ENCODE results near the gene KCNIP4. TPM values are rescaled to one million over a fixed set of nuclear protein-coding genes. Genes with fewer than 3 reads are reported as not detected.
"Not testable (repeated sequence)": the region's sequence is repeated elsewhere in the genome, so short reads cannot be mapped to it uniquely, and the experiment has no call there.

The KCNIP4 gene
- total RNA-seq, 1 experiment from 2014 or later: not detected

DNA sequence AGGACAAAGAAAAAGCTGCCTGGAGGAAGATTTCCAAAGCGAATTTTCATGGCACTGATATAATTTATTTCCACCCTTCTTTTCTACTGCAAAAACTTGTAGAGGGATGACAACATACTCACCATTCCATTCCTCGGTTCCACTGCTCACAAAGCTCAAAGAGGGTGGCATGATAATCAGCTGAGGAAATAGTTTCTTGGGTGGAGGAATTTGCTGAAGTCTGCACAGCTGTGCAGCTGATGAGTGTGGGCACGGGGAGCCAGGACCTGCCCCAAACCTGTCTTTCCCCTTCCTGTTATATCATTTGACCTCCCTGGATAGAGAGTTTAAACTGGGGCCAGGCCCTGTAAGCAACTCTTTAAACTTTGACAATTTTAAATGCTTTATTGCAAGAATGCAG lies 1087.7 kb downstream of the KCNIP4 start:
- DNase-seq (ENCODE audit: low read depth): no peak
- in situ Hi-C loops (cut with HindIII; ENCODE audit: low pct_unique_long_range_greater_than_20kb, low sequenced_read_pairs): no loop called here

DNA sequence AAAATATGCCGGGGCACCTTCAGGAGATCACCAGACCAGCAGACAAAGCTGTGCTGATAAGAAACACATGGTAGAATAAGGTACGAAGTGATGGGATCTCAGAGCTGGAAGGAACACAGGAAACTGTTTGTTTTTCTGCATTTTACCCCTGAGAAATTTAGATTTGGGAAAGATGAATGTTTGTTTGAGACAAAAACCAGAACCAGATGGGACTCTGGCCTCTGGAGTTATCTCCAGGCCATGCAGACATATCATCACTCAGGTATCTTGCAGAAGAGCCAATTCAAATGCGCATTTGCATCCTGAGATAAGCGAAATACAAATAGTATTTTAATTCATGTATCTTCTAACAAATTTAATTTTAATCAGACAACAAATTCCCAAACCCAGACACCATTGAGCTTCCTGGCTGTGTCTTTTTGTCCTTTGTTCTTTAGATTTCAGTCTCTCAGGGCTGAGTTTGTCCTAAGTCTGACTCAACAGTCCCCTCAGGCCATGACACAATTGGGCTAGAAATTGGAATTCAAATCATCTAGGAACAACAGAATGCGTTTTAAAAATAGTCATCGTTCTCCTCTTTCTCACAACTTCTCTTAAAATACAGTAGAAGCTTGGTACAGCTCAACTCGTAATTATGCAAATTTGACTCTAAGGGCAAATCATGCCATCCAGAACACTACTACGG lies 1089.3 kb downstream of the KCNIP4 start:
- DNase-seq (ENCODE audit: low read depth): no peak
- in situ Hi-C loops (cut with HindIII; ENCODE audit: low pct_unique_long_range_greater_than_20kb, low sequenced_read_pairs): no loop called here

DNA sequence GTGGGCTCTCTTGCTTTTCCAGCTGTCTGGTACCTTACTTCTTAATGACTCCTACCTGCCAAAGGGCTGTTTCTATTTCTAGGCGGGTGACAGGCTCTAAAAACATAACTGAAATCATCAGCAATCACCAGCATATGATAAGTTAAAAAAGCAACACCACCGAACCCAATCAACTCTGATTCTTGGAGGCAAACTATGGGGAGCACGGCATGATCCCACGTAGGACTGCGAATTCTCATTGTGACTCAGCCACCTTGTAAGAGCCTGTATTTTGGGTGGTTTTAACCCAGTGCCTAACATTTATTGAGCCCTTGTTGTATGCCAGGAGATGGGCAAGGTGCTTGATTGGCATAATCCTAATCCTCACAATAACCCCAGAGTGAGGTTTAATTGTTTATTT lies 1091.5 kb downstream of the KCNIP4 start:
- no peak for DNase-seq (ENCODE audit: low read depth)
- in situ Hi-C loops (cut with HindIII; ENCODE audit: low pct_unique_long_range_greater_than_20kb, low sequenced_read_pairs): no loop called here

DNA sequence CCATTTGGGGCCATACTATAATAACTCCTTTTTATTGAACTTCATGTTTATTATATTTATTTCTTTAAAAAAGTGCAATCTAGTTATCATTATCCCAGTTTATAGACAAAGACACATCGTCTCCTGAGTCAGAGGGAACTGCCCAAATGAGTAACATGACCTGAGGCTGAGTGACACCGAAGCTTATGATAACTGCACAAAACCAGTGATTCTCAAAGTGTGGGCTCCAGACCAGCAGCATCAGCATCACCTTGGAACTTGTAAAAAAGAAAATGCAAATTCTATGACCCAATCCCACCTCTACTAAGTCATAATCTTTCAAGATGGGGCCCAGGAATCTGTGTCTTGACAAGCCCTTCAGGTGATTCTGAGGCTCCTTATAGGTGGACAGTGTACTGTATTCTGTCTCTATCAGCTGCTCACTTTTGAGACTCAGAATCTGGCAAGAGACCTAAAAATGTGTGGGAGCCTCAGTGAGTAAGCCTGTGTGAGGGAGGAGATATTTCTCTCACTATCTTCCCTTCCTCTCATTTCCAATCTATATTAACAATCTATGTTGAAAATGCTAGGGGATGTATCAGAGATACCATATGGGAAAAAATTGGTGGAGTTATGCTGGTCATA lies 1101.3 kb downstream of the KCNIP4 start:
- in situ Hi-C loops (cut with HindIII; ENCODE audit: low pct_unique_long_range_greater_than_20kb, low sequenced_read_pairs): no loop called here

DNA sequence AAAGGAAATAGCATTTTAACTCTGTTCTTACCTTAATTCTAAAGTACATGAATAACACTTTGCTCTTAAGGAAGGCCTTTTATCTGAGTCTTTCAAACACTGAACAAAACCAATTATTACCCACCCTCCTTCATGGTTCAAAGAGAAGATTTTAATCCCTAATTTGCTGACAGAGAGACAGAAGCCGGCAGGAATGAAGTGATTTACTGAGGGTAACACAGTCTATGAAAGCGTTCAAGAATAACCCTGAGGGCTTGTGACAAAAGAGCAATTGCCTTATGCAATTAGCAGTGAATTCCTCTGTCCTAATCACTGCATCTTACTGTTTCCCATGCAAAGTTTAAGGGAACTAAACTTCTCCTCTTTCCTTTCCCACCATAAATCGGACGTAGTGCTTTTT lies 1104.3 kb downstream of the KCNIP4 start:
- no peak for DNase-seq (ENCODE audit: low read depth)

More for the DNA sequence above, 1101.3 kb downstream of the KCNIP4 start:
- no peak for DNase-seq (ENCODE audit: low read depth)

DNA sequence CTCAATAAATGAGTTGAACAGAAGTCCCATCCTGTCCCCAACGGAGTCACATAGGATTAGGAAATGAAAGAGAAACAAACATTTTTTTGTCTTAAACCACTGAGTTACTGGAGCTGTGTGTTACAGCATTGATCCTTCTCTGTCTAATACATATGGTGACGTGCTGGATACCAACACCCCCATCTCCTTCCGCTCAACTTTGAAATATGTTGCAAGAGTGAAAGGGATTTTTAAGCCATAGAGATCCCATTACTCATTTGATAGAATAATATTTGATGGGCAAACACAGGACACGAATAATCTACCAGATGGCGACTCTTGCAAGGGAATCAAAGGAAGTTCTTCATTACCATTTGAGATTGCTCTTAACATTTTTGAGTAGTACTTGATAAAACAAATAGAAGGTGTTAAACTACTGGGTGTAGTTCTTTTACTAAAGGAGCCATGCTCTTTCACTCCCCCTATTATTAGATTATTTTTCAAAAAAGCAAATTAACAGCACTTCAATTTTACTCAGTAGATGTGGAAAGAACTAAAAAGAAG lies 1107.9 kb downstream of the KCNIP4 start:
- in situ Hi-C loops (cut with HindIII; ENCODE audit: low pct_unique_long_range_greater_than_20kb, low sequenced_read_pairs): no loop called here
- DNase-seq (ENCODE audit: low read depth): no peak

More for the DNA sequence above, 1104.3 kb downstream of the KCNIP4 start:
- in situ Hi-C loops (cut with HindIII; ENCODE audit: low pct_unique_long_range_greater_than_20kb, low sequenced_read_pairs): no loop called here

DNA sequence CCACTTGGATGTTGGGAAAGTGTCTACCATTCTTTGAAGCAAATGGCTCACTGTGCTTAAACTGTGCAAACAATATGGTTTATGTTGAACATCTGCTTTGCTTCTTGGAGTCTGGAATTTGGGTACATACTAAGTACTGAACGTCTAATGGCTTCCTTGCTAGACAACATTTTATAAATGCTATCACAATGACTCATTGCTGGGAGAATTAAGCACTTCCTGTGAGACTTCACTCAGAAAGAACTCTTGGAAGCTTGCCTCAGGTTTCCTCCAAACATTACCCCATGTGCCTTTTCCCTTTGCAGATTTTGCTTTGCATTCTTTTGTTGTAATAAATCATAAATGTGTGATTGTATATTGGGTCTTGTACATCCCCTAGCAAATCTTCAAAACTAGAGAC lies 1108.6 kb downstream of the KCNIP4 start:
- peak; percentile 2 for DNase-seq (ENCODE audit: low read depth)
- in situ Hi-C loops (cut with HindIII; ENCODE audit: low pct_unique_long_range_greater_than_20kb, low sequenced_read_pairs): no loop called here

DNA sequence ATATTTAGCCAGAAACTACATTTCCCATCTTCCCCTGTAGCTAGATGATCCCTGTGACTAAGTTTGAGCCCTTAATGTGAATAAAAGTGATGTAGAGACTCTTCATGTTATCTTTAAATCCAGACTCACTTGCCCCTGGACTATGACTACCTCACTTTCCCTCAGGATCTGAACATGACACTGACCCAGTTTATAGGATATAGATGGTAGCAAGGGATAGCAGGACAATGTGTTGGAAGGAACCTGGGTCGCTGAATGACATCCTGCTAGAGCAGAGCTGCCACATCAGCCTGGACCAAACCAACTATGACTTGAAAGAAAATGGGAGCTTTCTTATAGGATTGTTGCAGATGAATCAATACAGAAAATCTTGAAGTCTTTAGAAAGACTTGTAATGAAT lies 1110.1 kb downstream of the KCNIP4 start:
- in situ Hi-C loops (cut with HindIII; ENCODE audit: low pct_unique_long_range_greater_than_20kb, low sequenced_read_pairs): no loop called here
- DNase-seq (ENCODE audit: low read depth): no peak

DNA sequence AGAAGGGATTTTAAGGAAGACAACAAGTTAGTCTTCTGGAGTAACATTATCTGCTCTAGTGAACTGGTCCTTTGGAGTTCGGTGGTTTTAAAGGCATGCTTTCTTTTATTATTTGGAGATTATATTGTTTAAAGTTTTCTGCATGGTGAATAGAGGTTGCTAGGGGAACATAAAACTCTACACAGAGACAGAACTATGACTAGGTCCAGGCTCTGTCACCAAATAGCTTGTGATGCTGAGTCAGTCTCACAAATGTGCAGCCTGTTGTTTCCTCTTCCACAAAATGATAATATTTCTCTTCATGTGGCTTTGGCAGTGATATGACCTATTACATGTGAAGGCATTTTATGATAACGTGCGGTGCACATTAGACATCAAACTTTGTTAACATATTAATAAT lies 1115.7 kb downstream of the KCNIP4 start:
- peak; percentile 24 for DNase-seq (ENCODE audit: low read depth)
- in situ Hi-C loops (cut with HindIII; ENCODE audit: low pct_unique_long_range_greater_than_20kb, low sequenced_read_pairs): no loop called here

DNA sequence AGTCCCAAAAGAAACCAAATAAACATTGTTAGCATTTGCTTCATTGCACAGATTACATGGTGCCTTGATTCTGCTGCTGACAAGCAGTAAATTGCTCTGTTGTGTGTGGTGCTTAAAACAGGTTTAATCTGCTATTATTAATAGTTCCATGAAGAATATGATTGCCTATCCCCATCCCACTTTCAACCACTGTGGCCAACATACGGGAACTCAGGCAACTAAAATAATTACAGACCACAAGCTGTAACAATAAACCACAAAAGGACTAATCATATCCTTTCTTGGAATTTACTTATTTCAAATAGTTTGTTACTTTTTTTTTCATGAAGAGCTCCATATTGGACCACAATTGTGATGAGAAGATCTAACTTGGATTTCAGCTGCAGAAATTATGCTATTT lies 1116.8 kb downstream of the KCNIP4 start:
- in situ Hi-C loops (cut with HindIII; ENCODE audit: low pct_unique_long_range_greater_than_20kb, low sequenced_read_pairs): no loop called here
- no peak for DNase-seq (ENCODE audit: low read depth)

DNA sequence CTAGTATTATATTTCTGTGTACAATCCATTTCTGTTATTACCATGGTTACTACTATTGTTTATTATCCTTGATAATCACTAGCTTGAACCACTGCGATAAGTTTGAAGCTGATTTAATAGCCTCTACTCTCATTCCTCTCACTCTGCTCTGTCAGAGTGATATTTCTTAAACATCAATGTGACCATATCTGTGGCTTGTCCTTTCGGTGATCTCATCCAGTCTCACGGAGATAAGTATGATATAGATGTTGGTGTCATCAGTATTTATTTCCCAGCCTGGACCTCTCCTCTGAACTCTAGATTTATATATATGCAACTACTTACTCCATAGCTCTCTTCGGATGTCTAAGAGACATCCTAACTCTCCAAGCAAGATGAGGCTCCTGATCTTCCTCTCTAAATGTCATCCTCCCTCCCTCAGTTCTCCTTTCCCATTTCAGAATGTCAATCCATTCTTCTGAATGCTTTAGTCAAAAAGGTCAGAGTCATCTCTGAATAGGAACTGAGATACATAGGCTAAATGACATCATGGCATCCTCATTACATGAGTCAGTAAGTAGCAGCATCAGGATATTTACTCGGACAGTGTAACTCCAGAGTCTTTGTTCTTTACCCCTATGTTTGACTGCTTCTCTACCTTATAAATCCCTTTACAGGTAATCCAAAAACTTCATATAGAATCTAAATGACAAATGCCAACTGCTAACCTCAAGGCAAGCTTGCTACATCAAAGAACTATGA lies 1118.8 kb downstream of the KCNIP4 start:
- in situ Hi-C loops (cut with HindIII; ENCODE audit: low pct_unique_long_range_greater_than_20kb, low sequenced_read_pairs): no loop called here
- DNase-seq (ENCODE audit: low read depth): no peak

DNA sequence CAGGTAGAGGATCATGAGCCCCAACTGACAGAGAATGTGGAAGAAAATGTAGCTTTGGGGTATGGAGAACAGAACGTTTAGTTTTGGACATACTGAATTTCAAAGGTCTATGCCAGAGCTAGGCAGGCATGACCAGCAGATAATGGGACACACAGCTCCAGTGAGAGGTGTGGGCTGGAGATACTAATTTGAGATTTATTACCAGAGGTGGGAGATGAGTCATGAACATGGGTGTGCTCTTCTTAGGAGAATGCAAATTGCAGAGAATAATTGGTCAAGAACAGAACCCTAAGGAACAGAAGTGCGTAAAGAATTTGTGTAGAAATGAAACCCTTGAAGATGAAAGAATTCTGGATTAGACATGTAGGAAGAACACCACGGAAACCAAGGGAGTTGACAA lies 1123.1 kb downstream of the KCNIP4 start:
- in situ Hi-C loops (cut with HindIII; ENCODE audit: low pct_unique_long_range_greater_than_20kb, low sequenced_read_pairs): no loop called here
- no peak for DNase-seq (ENCODE audit: low read depth)

DNA sequence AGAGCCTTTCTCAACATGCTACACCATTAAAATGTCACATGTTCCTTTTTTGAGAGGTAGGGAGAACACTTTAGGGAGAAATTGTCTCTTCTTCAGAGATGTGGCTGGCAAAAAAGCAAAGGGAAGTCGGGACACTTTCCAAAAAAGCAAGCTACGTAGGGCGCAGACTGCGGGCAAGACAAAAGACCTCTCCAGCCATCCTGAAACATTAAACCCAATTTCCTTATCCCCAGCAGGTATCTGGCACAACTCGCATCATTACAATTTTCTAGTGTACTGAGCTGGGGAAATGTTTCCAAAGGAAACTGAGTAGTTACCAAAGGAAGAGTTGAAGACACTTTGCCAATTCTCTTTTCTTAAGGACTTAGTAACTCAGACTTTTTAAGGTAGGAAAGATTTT lies 1132.3 kb downstream of the KCNIP4 start:
- DNase-seq (ENCODE audit: low read depth): no peak
- in situ Hi-C loops (cut with HindIII; ENCODE audit: low pct_unique_long_range_greater_than_20kb, low sequenced_read_pairs): no loop called here

DNA sequence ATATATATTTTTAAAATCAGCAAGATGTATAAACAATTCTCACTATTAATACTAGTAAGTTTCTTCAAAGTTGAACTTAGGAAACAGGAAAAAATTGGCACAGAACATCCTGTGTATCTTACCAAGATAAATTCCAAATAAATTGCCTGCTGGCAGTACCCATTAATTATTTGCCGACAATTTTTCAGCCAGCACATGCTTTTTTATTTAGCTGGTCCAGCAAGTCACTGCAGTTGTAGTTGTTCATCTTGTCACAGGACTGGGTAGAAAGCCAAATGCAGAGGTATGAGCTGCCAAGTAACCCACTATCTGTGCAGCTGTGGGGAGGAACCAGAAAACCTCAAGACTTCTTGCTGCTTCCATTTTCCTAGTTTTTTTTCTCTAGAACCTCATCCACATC lies 1134.9 kb downstream of the KCNIP4 start:
- DNase-seq (ENCODE audit: low read depth): no peak
- in situ Hi-C loops (cut with HindIII; ENCODE audit: low pct_unique_long_range_greater_than_20kb, low sequenced_read_pairs): no loop called here

DNA sequence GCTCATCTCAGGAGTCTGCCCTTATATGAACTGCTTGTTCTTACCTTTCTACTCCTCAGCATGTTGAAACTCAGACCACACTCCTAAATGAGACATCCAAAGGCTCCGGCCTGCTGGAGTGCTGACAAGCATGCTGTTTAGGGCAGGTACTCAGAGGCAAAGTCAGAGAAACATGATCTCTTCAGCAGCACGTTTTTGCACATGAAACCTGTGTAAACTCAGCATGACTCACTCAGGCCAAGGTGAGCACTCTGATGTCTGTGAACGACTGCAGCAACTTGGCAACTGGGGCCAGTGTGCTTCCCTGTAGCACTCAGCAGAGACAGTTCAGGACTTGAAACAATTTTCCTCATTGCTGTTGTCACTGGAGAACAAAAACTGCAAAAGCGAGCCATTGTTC lies 1138.8 kb downstream of the KCNIP4 start:
- DNase-seq (ENCODE audit: low read depth): no peak
- in situ Hi-C loops (cut with HindIII; ENCODE audit: low pct_unique_long_range_greater_than_20kb, low sequenced_read_pairs): no loop called here

DNA sequence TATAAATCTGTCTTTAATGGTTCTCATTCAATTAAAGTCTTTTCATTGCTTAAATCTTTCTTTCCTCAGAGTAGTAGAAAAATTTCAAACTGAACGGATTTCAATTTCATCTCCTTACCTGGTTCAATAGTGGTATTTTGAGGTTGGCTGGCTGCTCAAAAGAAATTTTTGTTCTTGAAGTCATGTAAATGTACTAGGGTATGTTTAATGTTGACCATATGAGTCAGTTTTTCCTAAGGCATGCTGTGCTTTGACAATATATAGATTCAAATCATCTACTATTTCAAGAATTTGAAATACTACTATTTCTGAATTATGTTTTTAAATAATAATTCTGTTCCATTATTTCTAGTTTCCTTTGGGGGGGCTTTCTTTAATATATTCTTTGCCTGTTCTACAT lies 1142.9 kb downstream of the KCNIP4 start:
- in situ Hi-C loops (cut with HindIII; ENCODE audit: low pct_unique_long_range_greater_than_20kb, low sequenced_read_pairs): no loop called here
- no peak for DNase-seq (ENCODE audit: low read depth)

DNA sequence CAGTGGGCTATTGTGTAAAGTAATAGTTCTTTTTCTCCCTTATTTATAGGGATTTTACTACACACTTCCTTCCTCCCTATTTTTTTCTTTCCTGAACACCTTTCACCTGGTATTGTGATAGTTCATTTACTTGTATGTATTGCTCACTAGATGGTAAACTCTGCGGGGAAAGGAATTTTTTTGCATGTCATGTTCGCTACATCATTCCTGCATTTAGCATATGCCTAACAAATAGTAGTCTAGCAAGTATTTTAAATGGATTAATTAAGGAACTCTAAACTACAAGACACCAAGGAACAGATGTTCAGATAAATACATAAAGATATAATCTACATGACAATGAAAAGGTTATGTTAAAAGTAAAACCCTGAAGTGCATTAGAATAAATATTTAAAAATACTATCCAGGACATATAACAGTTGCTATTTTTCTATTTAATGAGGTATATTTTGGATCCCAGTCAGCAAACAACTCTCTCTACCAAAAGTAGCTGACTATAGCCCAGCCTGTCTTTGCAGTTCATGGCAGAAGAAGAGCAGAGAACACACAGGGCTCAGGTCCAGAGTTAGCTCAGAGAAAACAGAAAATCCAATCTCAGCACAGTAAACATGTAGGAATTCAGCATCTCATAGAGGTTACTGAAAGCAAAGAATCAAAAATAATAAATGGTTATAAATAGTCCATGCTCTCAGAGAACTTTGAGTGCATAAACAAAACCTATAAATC lies 1160.5 kb downstream of the KCNIP4 start:
- DNase-seq (ENCODE audit: low read depth): no peak
- in situ Hi-C loops (cut with HindIII; ENCODE audit: low pct_unique_long_range_greater_than_20kb, low sequenced_read_pairs): no loop called here

DNA sequence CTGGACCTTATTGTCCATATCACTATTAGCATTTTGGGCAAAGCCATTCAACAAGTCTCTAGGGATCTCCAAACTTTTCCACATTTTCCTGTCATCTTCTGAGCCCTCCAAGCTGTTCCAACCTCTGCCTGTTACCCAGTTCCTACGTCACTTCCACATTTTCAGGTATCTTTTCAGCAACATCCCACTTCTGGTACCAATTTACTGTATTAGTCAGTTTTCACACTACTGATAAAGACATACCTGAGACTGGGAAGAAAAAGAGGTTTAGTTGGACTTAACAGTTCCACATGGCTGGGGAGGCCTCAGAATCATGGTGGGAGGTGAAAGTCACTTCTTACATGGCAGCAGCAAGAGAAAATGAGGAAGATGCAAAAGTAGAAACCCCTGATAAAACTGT lies 1165.4 kb downstream of the KCNIP4 start:
- in situ Hi-C loops (cut with HindIII; ENCODE audit: low pct_unique_long_range_greater_than_20kb, low sequenced_read_pairs); DNase-seq (ENCODE audit: low read depth): not testable (repeated sequence)

DNA sequence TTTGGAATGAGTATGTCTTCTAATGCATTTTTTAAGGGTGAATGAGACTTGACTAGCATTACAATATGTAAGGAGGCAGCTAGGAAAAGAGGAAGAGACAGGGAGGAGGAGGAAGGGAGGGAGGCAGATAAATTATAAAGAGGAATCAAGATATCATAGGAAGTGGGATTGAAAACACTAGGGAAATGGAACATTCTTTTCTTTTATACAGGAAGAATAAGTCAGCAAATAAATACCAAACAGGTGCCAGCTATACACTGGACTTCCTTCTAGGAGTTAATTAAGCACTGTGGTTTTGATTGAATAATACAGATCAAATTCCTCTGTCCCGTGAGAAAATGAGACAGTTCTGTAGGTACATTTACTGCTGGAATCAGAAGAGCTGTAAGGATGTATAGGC lies 1169.7 kb downstream of the KCNIP4 start:
- no peak for DNase-seq (ENCODE audit: low read depth)
- in situ Hi-C loops (cut with HindIII; ENCODE audit: low pct_unique_long_range_greater_than_20kb, low sequenced_read_pairs): no loop called here
